H1 (cell line): ENCODE data around the gene OR51B2. TPM values are rescaled to one million over a fixed set of nuclear protein-coding genes. Genes with fewer than 3 reads are reported as not detected.

Source experiments
- CTCF ChIA-PET: fragments of 300-600 bp; sonication (Branson Sonifier 250); formaldehyde crosslinking; loops from one replicate; lab custom pipeline; 2021; ENCODE audit not compliant: partially characterized antibody; lab: Charles Lee
- POLR2A ChIA-PET: fragments of 300-600 bp; sonication (Branson Sonifier 250); formaldehyde crosslinking; loops from one replicate; lab custom pipeline; 2021; ENCODE audit warnings: inconsistent platforms; ENCODE audit not compliant: partially characterized antibody; lab: Charles Lee
- DNase-seq, 2 experiments: peaks; one replicate each; pipeline versions ENCODE4 v3.0.0 to v3.0.0-alpha.2; 2010 to 2022; ENCODE audit warnings: low spot score in 2 of 2, low read depth in 1 of 2, mixed read lengths in 1 of 2
- FAIRE-seq: peaks from 2 replicates; lab custom pipeline; 2011; peaks lifted over from hg19 to GRCh38; lab: Jason Lieb, UNC
- H2AFZ ChIP-seq: 2 replicates; pipeline ENCODE4 v1.8.1; 2012; ENCODE audit warnings: low read length, inconsistent platforms
- H2AK5ac ChIP-seq: 2 replicates; pipeline ENCODE4 v1.6.1; 2013; ENCODE audit warnings: low read depth, low read length
- H2BK120ac ChIP-seq: replicated peaks from 2 replicates; pipeline ENCODE3; 2013; ENCODE audit warnings: low read depth, low read length, inconsistent platforms
- H2BK12ac ChIP-seq: 2 replicates; pipeline ENCODE4 v1.6.1; 2013; ENCODE audit warnings: low read depth, low read length
- H2BK15ac ChIP-seq: 2 replicates; pipeline ENCODE4 v1.6.1; 2013; ENCODE audit warnings: low read length
- H2BK20ac ChIP-seq: 2 replicates; pipeline ENCODE4 v1.6.1; 2013; ENCODE audit warnings: low read length
- H2BK5ac ChIP-seq: 2 replicates; pipeline ENCODE4 v1.6.1; 2013; ENCODE audit warnings: low read depth, low read length
- H3K14ac ChIP-seq: 2 replicates; pipeline ENCODE4 v1.6.1; 2013; ENCODE audit warnings: inconsistent platforms; ENCODE audit not compliant: insufficient read length
- H3K18ac ChIP-seq: 2 replicates; pipeline ENCODE4 v1.6.1; 2013; ENCODE audit warnings: low read length; ENCODE audit errors: extremely low read depth
- H3K23ac ChIP-seq: 2 replicates; pipeline ENCODE4 v1.6.1; 2013; ENCODE audit warnings: inconsistent platforms; ENCODE audit not compliant: insufficient read length
- H3K23me2 ChIP-seq: 2 replicates; pipeline ENCODE4 v1.6.1; 2013; ENCODE audit warnings: low read depth, low read length
- H3K27ac ChIP-seq: 2 replicates; pipeline ENCODE4 v1.6.1; 2011; ENCODE audit warnings: low read depth, low read length, inconsistent platforms
- H3K27me3 ChIP-seq, 4 experiments: replicated peaks in 1 of 4; 1 replicate in 1 of 4; 2 replicates in 3 of 4; pipeline versions ENCODE4 v1.6.1 to v1.8.1; 2011 to 2013; ENCODE audit warnings: low read length in 3 of 4, mild to moderate bottlenecking in 3 of 4, inconsistent platforms in 2 of 4, mixed read lengths in 2 of 4, moderate library complexity in 1 of 4; ENCODE audit not compliant: control insufficient read depth in 3 of 4, insufficient read depth in 3 of 4; ENCODE audit errors: extremely low read depth in 1 of 4
- H3K36me3 ChIP-seq, 4 experiments: 2 replicates each; pipeline versions ENCODE4 v1.6.1 to v1.8.1; 2011 to 2013; ENCODE audit warnings: mild to moderate bottlenecking in 4 of 4, low read length in 3 of 4, moderate library complexity in 2 of 4, control low read depth in 1 of 4, inconsistent platforms in 1 of 4; ENCODE audit not compliant: insufficient read depth in 4 of 4, control insufficient read depth in 2 of 4
- H3K4ac ChIP-seq: replicated peaks from 2 replicates; pipeline ENCODE3; 2013; ENCODE audit warnings: low read length, low read depth, mixed read lengths, inconsistent platforms; ENCODE audit not compliant: insufficient read length
- H3K4me1 ChIP-seq, 4 experiments: replicated peaks in 1 of 4; 1 replicate in 1 of 4; 2 replicates in 3 of 4; pipeline versions ENCODE4 v1.6.1 to v1.8.1; 2011 to 2013; ENCODE audit warnings: low read length in 3 of 4, inconsistent platforms in 2 of 4, mixed read lengths in 1 of 4; ENCODE audit not compliant: insufficient read depth in 4 of 4, control insufficient read depth in 3 of 4
- H3K4me2 ChIP-seq, 2 experiments: 2 replicates each; pipeline versions ENCODE4 v1.6.1 to v1.8.1; 2011 to 2013; ENCODE audit warnings: low read depth in 2 of 2, low read length in 2 of 2, control low read depth in 1 of 2, inconsistent platforms in 1 of 2, mild to moderate bottlenecking in 1 of 2; ENCODE audit not compliant: insufficient read depth in 1 of 2
- H3K4me3 ChIP-seq, 4 experiments: fragments of 200-600, 300-600 bp in 1 of 4; sonication (generic), shearing (Covaris generic), sonication (Bioruptor Twin) in 1 of 4; 2 replicates each; pipeline versions ENCODE4 v1.5.1 to v1.8.1; 2011 to 2016; ENCODE audit warnings: low read length in 4 of 4, low read depth in 3 of 4, control low read depth in 2 of 4, inconsistent platforms in 2 of 4, mild to moderate bottlenecking in 2 of 4, mixed read lengths in 1 of 4, moderate library complexity in 1 of 4; ENCODE audit not compliant: insufficient read depth in 2 of 4; ENCODE audit errors: extremely low read depth in 1 of 4
- H3K56ac ChIP-seq: replicated peaks from 2 replicates; pipeline ENCODE3; 2013; ENCODE audit warnings: low read depth, mild to moderate bottlenecking, mixed read lengths, low read length, inconsistent platforms; ENCODE audit not compliant: insufficient read length
- H3K79me1 ChIP-seq: 2 replicates; pipeline ENCODE4 v1.6.1; 2013; ENCODE audit warnings: low read depth, low read length, control low read depth
- H3K79me2 ChIP-seq, 2 experiments: 2 replicates each; pipeline versions ENCODE4 v1.6.1 to v1.8.1; 2012 to 2013; ENCODE audit warnings: low read length in 2 of 2, mild to moderate bottlenecking in 2 of 2, inconsistent platforms in 1 of 2; ENCODE audit not compliant: insufficient read depth in 2 of 2, control insufficient read depth in 1 of 2
- H3K9ac ChIP-seq, 4 experiments: replicated peaks in 1 of 4; 1 replicate in 1 of 4; 2 replicates in 3 of 4; pipeline versions ENCODE4 v1.6.1 to v1.8.1; 2011 to 2013; ENCODE audit warnings: low read depth in 3 of 4, low read length in 3 of 4, control low read depth in 2 of 4, mild to moderate bottlenecking in 2 of 4, moderate library complexity in 2 of 4, inconsistent platforms in 1 of 4; ENCODE audit errors: extremely low read depth in 1 of 4
- H3K9me3 ChIP-seq, 2 experiments: 2 replicates each; pipeline versions ENCODE4 v1.6.1 to v1.8.1; 2012 to 2013; ENCODE audit warnings: mild to moderate bottlenecking in 2 of 2, moderate library complexity in 2 of 2, control low read depth in 1 of 2, inconsistent platforms in 1 of 2, low read depth in 1 of 2, low read length in 1 of 2, mixed read lengths in 1 of 2; ENCODE audit not compliant: insufficient read depth in 2 of 2
- H4K20me1 ChIP-seq, 2 experiments: replicated peaks in 1 of 2; 2 replicates each; pipeline versions ENCODE3 to v1.8.1; 2011 to 2013; ENCODE audit warnings: inconsistent platforms in 2 of 2, low read length in 2 of 2, mild to moderate bottlenecking in 1 of 2; ENCODE audit not compliant: insufficient read depth in 2 of 2, control insufficient read depth in 1 of 2
- H4K5ac ChIP-seq: 2 replicates; pipeline ENCODE4 v1.6.1; 2013; ENCODE audit warnings: low read length, low read depth, mixed read lengths, inconsistent platforms; ENCODE audit not compliant: insufficient read length
- H4K8ac ChIP-seq: 2 replicates; pipeline ENCODE4 v1.8.0; 2013; ENCODE audit warnings: mild to moderate bottlenecking, moderate library complexity, low read length, inconsistent platforms; ENCODE audit not compliant: insufficient read depth; ENCODE audit errors: extremely low read depth
- H4K91ac ChIP-seq: replicated peaks from 2 replicates; pipeline ENCODE3; 2013; ENCODE audit warnings: low read length, mixed read lengths, inconsistent platforms; ENCODE audit not compliant: insufficient read length
- ASH2L ChIP-seq: fragments of 200-600, 300-600 bp; sonication (generic); IDR thresholded peaks from one replicate; pipeline ENCODE4 v1.7.1; 2017; ENCODE audit warnings: low read length
- CEBPB ChIP-seq: IDR thresholded peaks from 2 replicates; pipeline ENCODE4 v1.6.1; 2012; ENCODE audit warnings: low read depth, low read length
- CHD1 ChIP-seq: IDR thresholded peaks from 2 replicates; pipeline ENCODE4 v1.6.1; 2012; ENCODE audit warnings: low read depth, low read length, improper control_type of control experiment
- GABPA ChIP-seq: IDR thresholded peaks from 2 replicates; pipeline ENCODE4 v1.6.1; 2011; ENCODE audit warnings: mild to moderate bottlenecking, low read length, moderate library complexity, borderline replicate concordance; ENCODE audit not compliant: insufficient read depth
- KDM5A ChIP-seq: fragments of 200-600 bp; IDR thresholded peaks from 2 replicates; pipeline ENCODE4 v1.7.1; 2012; ENCODE audit warnings: mild to moderate bottlenecking, low read length, inconsistent platforms, mixed read lengths
- RNF2 ChIP-seq: fragments of 200-900, 300-1000 bp; sonication (generic); IDR thresholded peaks from 2 replicates; pipeline ENCODE4 v1.7.1; 2016; ENCODE audit warnings: borderline replicate concordance, low read depth, mild to moderate bottlenecking, antibody characterized with exemption, low read length; ENCODE audit not compliant: poor library complexity, severe bottlenecking; ENCODE audit errors: missing control alignments
- SAP30 ChIP-seq: fragments of 300-600 bp; sonication (generic); IDR thresholded peaks from 2 replicates; pipeline ENCODE4 v1.7.1; 2012; ENCODE audit warnings: low read length, moderate library complexity, mild to moderate bottlenecking, inconsistent platforms; ENCODE audit not compliant: insufficient read depth, insufficient replicate concordance
- whole genome bisulfite sequencing, 2 experiments: shearing (Covaris generic) in 1 of 2; methylation state at CpG; one replicate each; pipeline versions ENCODE4 v1.1.6 to v1.1.7; 2013 to 2015; ENCODE audit warnings: low lambda C conversion rate in 2 of 2, mixed read lengths in 2 of 2, inconsistent platforms in 1 of 2, low coverage in 1 of 2, missing lambda C conversion rate in 1 of 2; ENCODE audit not compliant: insufficient replicate concordance in 2 of 2, insufficient coverage in 1 of 2, insufficient read length in 1 of 2; ENCODE audit errors: extremely low coverage in 1 of 2, missing lambda C conversion rate in 1 of 2; 5-methylcytosine and 5-hydroxymethylcytosine counted together
- long read RNA-seq, 2 experiments: library from RNA in 1 of 2; library from capped mRNA in 1 of 2; stranded (forward); transcript quantifications; one replicate each; pipeline ENCODE4 v2.0.0, GENCODE V29; 2021; ENCODE audit warnings: inconsistent platforms in 1 of 2
- polyA minus RNA-seq, 3 experiments: library from RNA; depleted of rRNA, polyadenylated mRNA; stranded (reverse); fragments of >200 nt; gene quantifications; 1 replicate in 2 of 3; 2 replicates in 1 of 3; pipeline ENCODE4 v1.2.3, GENCODE V29; 2011
- polyA plus RNA-seq, 7 experiments: library from polyadenylated mRNA; depleted of rRNA in 3 of 7; stranded (reverse) in 5 of 7; unstranded in 2 of 7; fragments of >200 nt in 5 of 7; fragments of 200-250 nt in 2 of 7; gene quantifications; 1 replicate in 5 of 7; 2 replicates in 1 of 7; 4 replicates in 1 of 7; pipeline versions ENCODE4 v1.2.1 to v1.2.3, GENCODE V29; 2011 to 2013; ENCODE audit warnings: missing spikeins in 2 of 7, mixed read lengths in 2 of 7
- total RNA-seq: library from RNA; stranded (reverse); fragmentation: NEBNext Ultra II Directional; extraction: Animal tissue kit (Norgen Biotek cat#: 25700); gene quantifications from 2 replicates; pipeline ENCODE4 v1.2.1, GENCODE V29; 2021

OR51B2 gene
- total RNA-seq (not detected in 2 replicates), polyA plus RNA-seq (2011; rRNA removed) (not detected in 2 replicates), polyA minus RNA-seq (2011; rRNA and poly(A)+ RNA removed) (0.60 TPM in 1 of 2 replicates, not detected in the other)
- polyA plus RNA-seq (2011; cell fraction: cytosol; rRNA removed), result not detected
- polyA plus RNA-seq (2011; cell fraction: nucleus; rRNA removed), result not detected
- polyA plus RNA-seq (2012, experiment 1 of 2), result not detected in 4 replicates
- polyA plus RNA-seq (2012, experiment 2 of 2), result not detected
- not detected for polyA plus RNA-seq (2013, experiment 1 of 2)
- polyA plus RNA-seq (2013, experiment 2 of 2), result not detected
- not detected for polyA minus RNA-seq (2011; cell fraction: cytosol; rRNA and poly(A)+ RNA removed)
- 2.2 TPM for polyA minus RNA-seq (2011; cell fraction: nucleus; rRNA and poly(A)+ RNA removed)
- long read RNA-seq, experiment 1, result 0 reads
- long read RNA-seq, experiment 2, result 0 reads

DNA sequence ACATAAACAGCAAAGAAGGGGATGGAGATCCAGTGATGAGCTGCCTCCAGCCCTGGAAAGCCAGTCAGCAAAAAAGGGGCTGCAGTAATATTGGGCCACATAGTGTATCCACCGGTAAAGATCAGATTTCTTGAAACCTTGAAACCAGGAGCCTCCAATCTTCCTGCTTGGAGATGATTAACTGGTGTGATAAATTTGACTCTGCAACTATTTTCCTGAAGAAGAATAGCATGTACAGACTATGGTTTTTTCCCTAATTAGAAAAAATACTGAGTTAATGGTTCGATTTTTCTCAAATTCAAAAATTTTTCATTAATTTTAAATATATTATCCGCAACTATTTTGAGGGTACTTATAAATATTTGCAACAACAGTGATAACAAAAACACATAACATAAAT lies at the start of gene OR51B2:
TSS of gene OR51B2 (minus strand) at position 101 of the 400 bp plus-strand sequence. CDS start at position 101, 0 bp downstream.
- no peak within 1 kb of the TSS for H2BK12ac ChIP-seq
- no peak within 1 kb of the TSS for H2AFZ ChIP-seq
- no peak within 1 kb of the TSS for H3K14ac ChIP-seq
- CTCF ChIA-PET, result no interaction called here
- H3K9me3 ChIP-seq, result no peaks in the 10 kb centered on the region
- H3K36me3 ChIP-seq, result no peaks in the 10 kb centered on the region
- TF ChIP-seq CEBPB (no peak), ASH2L (no peak), KDM5A (no peak), SAP30 (no peak), RNF2 (no peak), CHD1 (no peak), GABPA (no peak)
- TF ChIP-seq, all 59 proteins: peak for 0
- POLR2A ChIA-PET, result no interaction called here
- Histone ChIP-seq H4K8ac (no peak within 1 kb of the TSS), H4K5ac (no peak within 1 kb of the TSS), H3K9ac (no peak within 1 kb of the TSS), H2BK15ac (no peak within 1 kb of the TSS), H3K79me2 (no peaks in the 10 kb centered on the region), H3K27ac (no peak within 1 kb of the TSS), H3K56ac (no peak within 1 kb of the TSS), H3K18ac (no peak within 1 kb of the TSS), H2BK5ac (no peak within 1 kb of the TSS), H3K4me1 (no peaks in the 10 kb centered on the region), H3K4me3 (no peak within 1 kb of the TSS), H3K79me1 (no peaks in the 10 kb centered on the region), H2BK20ac (no peak within 1 kb of the TSS), H4K91ac (no peak within 1 kb of the TSS), H3K4me2 (no peak within 1 kb of the TSS), H2AK5ac (no peak within 1 kb of the TSS), H3K23ac (no peak within 1 kb of the TSS), H3K23me2 (no peaks in the 10 kb centered on the region), H3K27me3 (no peaks in the 10 kb centered on the region), H2BK120ac (no peak within 1 kb of the TSS), H4K20me1 (no peaks in the 10 kb centered on the region), H3K4ac (no peak within 1 kb of the TSS)
- FAIRE-seq, result no peak
- no peak for DNase-seq
- WGBS, 2 experiments, result 75% methylated on average over 3 of the region's 3 CpGs; no CpG with 5 or more reads in 1 of the 2 experiments
